Astrocyte of the spinal cord (primary cell): ENCODE measurements around the gene DPH2.

Experiments
- DNase-seq: peaks from one replicate; pipeline ENCODE4 v3.0.0; 2011; ENCODE audit warnings: low read depth, low spot score
- H3K4me3 ChIP-seq: 2 replicates; pipeline ENCODE4 v1.5.1; 2011; ENCODE audit warnings: low read depth, mild to moderate bottlenecking, low read length, moderate library complexity
- CTCF ChIP-seq: IDR thresholded peaks from 2 replicates; pipeline ENCODE4 v1.5.1; 2012; ENCODE audit warnings: low read depth, mild to moderate bottlenecking, low read length, inconsistent platforms
- in situ Hi-C: cut with HindIII; loops from 2 replicates; pipeline ENCODE4 v1.10.0; 2017; ENCODE audit warnings: low sequenced_read_pairs

Gene DPH2, protein sequence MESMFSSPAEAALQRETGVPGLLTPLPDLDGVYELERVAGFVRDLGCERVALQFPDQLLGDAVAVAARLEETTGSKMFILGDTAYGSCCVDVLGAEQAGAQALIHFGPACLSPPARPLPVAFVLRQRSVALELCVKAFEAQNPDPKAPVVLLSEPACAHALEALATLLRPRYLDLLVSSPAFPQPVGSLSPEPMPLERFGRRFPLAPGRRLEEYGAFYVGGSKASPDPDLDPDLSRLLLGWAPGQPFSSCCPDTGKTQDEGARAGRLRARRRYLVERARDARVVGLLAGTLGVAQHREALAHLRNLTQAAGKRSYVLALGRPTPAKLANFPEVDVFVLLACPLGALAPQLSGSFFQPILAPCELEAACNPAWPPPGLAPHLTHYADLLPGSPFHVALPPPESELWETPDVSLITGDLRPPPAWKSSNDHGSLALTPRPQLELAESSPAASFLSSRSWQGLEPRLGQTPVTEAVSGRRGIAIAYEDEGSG

GRCh38 chr1:43969746-43970466, at the start of gene DPH2:
TSS of gene DPH2 (plus strand) at chr1:43970010. CDS start at chr1:43970176, 166 bp downstream.
- TF ChIP-seq CTCF: no peak
- peak within 1 kb of the TSS; percentile 85 for H3K4me3 ChIP-seq
- in situ Hi-C loops: no loop called here
- DNase-seq: peak; percentile 98

DNA sequence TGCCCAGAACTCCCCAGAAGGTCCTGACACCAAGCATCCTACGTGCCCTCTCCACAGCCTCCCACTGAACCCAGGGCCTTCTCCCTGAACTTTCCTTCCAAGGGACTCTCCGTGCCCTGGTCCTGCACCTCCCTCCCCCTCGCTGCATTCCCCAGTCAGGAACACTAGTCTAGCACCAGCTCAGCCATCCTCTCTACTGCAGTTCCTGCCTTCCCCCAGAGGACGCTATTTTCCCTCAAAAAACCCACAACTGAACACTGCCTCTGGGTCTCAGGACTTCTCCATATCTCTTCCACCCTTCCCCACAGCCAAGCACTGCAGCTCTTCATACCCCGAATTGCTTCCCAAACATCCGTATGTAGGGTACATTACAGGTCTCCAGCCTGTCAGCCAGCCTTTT, 48.8 kb upstream of the DPH2 start:
- no peak for TF ChIP-seq CTCF
- in situ Hi-C loops: no loop called here
- no peak overlapping the region for H3K4me3 ChIP-seq
- DNase-seq: no peak

DNA sequence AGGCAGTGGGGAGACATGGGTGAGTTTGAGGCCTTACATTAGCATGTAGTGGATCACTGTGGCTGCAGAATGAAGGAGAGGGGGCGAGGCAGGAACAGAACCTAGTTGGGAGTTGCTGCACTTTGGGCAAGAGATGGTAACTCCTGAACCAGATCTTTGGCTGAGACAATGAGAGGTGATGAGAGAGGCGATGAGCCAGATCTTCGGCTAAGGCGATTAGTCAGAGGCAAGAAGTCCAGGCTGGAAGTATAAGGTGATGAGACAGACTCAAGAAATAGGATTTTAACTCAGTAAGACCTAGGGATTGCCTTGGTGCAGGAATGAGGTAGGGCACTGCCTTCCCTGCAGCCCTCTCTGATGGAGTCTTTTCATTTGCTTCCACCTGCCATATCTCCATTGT, 45.3 kb upstream of the DPH2 start:
- H3K4me3 ChIP-seq: no peak overlapping the region
- in situ Hi-C loops: no loop called here
- DNase-seq: no peak
- no peak for TF ChIP-seq CTCF

- no peak for TF ChIP-seq CTCF
- no peak overlapping the region for H3K4me3 ChIP-seq
- in situ Hi-C loops: no loop called here
- no peak for DNase-seq
These were observed 44.0 kb upstream of the DPH2 start for GRCh38 chr1:43925846-43926245.

- H3K4me3 ChIP-seq: no peak overlapping the region
- TF ChIP-seq CTCF: peak; percentile 42
- no peak for DNase-seq
- in situ Hi-C loops: no loop called here
These were observed 39.5 kb upstream of the DPH2 start for GRCh38 chr1:43930168-43930948.

DNA sequence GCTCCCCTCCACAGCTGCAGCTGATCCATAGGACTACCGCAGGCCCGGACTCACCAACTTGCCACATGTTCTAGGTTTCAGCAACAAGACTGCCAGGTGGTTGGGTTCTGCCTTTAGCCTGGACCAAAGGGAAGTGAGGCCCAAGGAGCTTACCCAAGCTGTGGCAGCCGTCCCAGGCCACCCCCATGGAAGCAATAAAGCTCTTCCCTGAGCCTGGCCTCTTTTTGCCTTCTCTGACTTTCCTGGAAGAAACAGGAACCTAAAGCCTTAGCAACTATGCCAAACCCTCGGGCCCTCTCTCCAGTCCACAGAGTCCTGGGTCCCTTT, 38.9 kb upstream of the DPH2 start:
- no peak overlapping the region for H3K4me3 ChIP-seq
- in situ Hi-C loops: no loop called here
- no peak for DNase-seq
- TF ChIP-seq CTCF: no peak
